ENCODE measurements around the gene ANAPC1. TPM values are rescaled to one million over a fixed set of nuclear protein-coding genes. Genes with fewer than 3 reads are reported as not detected.
A peak's percentile ranks its signal among the peaks of the same experiment; 100 is the strongest.
"Not testable (repeated sequence)": the region's sequence is repeated elsewhere in the genome, so short reads cannot be mapped to it uniquely, and the experiment has no call there.

Gene ANAPC1
- total RNA-seq, 2 donors from 2014 or later, result 74.5 to 79.9 TPM

GRCh38 chr2:111812970-111813622 is 70.9 kb downstream of the ANAPC1 start:
- H3K9ac ChIP-seq (ENCODE audit: extremely low read depth, low read length, poor library complexity, severe bottlenecking); H3K4me1 ChIP-seq (ENCODE audit: control insufficient read depth, insufficient read depth, low read length); H3K27me3 ChIP-seq (ENCODE audit: control insufficient read depth, insufficient read depth, low read length, poor library complexity, severe bottlenecking); H3K9me3 Mint-ChIP-seq; H3K4me3 ChIP-seq (ENCODE audit: low read length); H3K9me3 ChIP-seq (ENCODE audit: control insufficient read depth, low read length); H3K36me3 ChIP-seq (ENCODE audit: control insufficient read depth, insufficient read depth, low read length); H3K27ac ChIP-seq (ENCODE audit: low read depth, low read length); H3K27ac Mint-ChIP-seq; DNase-seq; H3K36me3 Mint-ChIP-seq (ENCODE audit: low read depth); H3K4me3 Mint-ChIP-seq; H3K27me3 Mint-ChIP-seq (ENCODE audit: insufficient read depth); H3K4me1 Mint-ChIP-seq: not testable (repeated sequence)
- TF ChIP-seq CTCF (conservative IDR thresholded peaks at IDR 0.05), result peak; percentile 54
- 100% methylated on average over 1 of the region's 7 CpGs; no CpG with 5 or more reads in 1 of the 2 experiments for WGBS, 2 experiments (ENCODE audit: insufficient coverage in 1 of 2, insufficient read length in 1 of 2)

GRCh38 chr2:111790633-111791032 is 93.4 kb downstream of the ANAPC1 start:
- H3K4me3 ChIP-seq (ENCODE audit: low read length); H3K4me3 Mint-ChIP-seq; H3K4me1 Mint-ChIP-seq; H3K36me3 ChIP-seq (ENCODE audit: control insufficient read depth, insufficient read depth, low read length); H3K9ac ChIP-seq (ENCODE audit: extremely low read depth, low read length, poor library complexity, severe bottlenecking); H3K27me3 ChIP-seq (ENCODE audit: control insufficient read depth, insufficient read depth, low read length, poor library complexity, severe bottlenecking); DNase-seq; H3K9me3 Mint-ChIP-seq; H3K27me3 Mint-ChIP-seq (ENCODE audit: insufficient read depth); H3K27ac ChIP-seq (ENCODE audit: low read depth, low read length); H3K27ac Mint-ChIP-seq; H3K4me1 ChIP-seq (ENCODE audit: control insufficient read depth, insufficient read depth, low read length); H3K9me3 ChIP-seq (ENCODE audit: control insufficient read depth, low read length): not testable (repeated sequence)
- H3K36me3 Mint-ChIP-seq (ENCODE audit: low read depth), result peaks cover 10% of the 10 kb centered on the region
- no CpG with 5 or more reads among the region's 1 CpG for WGBS, 2 experiments (ENCODE audit: insufficient coverage in 1 of 2, insufficient read length in 1 of 2)

GRCh38 chr2:111784081-111784480 is 99.9 kb downstream of the ANAPC1 start:
- DNase-seq; H3K27me3 ChIP-seq (ENCODE audit: control insufficient read depth, insufficient read depth, low read length, poor library complexity, severe bottlenecking); H3K4me1 Mint-ChIP-seq; H3K9ac ChIP-seq (ENCODE audit: extremely low read depth, low read length, poor library complexity, severe bottlenecking); H3K9me3 ChIP-seq (ENCODE audit: control insufficient read depth, low read length); H3K4me3 Mint-ChIP-seq; H3K27ac ChIP-seq (ENCODE audit: low read depth, low read length); H3K27me3 Mint-ChIP-seq (ENCODE audit: insufficient read depth); H3K36me3 ChIP-seq (ENCODE audit: control insufficient read depth, insufficient read depth, low read length); H3K9me3 Mint-ChIP-seq; H3K4me1 ChIP-seq (ENCODE audit: control insufficient read depth, insufficient read depth, low read length); H3K36me3 Mint-ChIP-seq (ENCODE audit: low read depth); H3K27ac Mint-ChIP-seq; H3K4me3 ChIP-seq (ENCODE audit: low read length): not testable (repeated sequence)
- 94% methylated on average over 3 of the region's 3 CpGs; no CpG with 5 or more reads in 1 of the 2 experiments for WGBS, 2 experiments (ENCODE audit: insufficient coverage in 1 of 2, insufficient read length in 1 of 2)

GRCh38 chr2:111782195-111782594 is 101.8 kb downstream of the ANAPC1 start:
- not testable (repeated sequence) for H3K27ac Mint-ChIP-seq; DNase-seq; H3K4me1 Mint-ChIP-seq; H3K9ac ChIP-seq (ENCODE audit: extremely low read depth, low read length, poor library complexity, severe bottlenecking); H3K9me3 ChIP-seq (ENCODE audit: control insufficient read depth, low read length); H3K4me3 ChIP-seq (ENCODE audit: low read length); H3K27me3 ChIP-seq (ENCODE audit: control insufficient read depth, insufficient read depth, low read length, poor library complexity, severe bottlenecking); H3K27me3 Mint-ChIP-seq (ENCODE audit: insufficient read depth); H3K36me3 ChIP-seq (ENCODE audit: control insufficient read depth, insufficient read depth, low read length); H3K4me1 ChIP-seq (ENCODE audit: control insufficient read depth, insufficient read depth, low read length); H3K36me3 Mint-ChIP-seq (ENCODE audit: low read depth); H3K27ac ChIP-seq (ENCODE audit: low read depth, low read length); H3K4me3 Mint-ChIP-seq; H3K9me3 Mint-ChIP-seq
- no CpG with 5 or more reads among the region's 6 CpGs for WGBS, 2 experiments (ENCODE audit: insufficient coverage in 1 of 2, insufficient read length in 1 of 2)

- not testable (repeated sequence) for H3K9ac ChIP-seq (ENCODE audit: extremely low read depth, low read length, poor library complexity, severe bottlenecking); H3K27me3 Mint-ChIP-seq (ENCODE audit: insufficient read depth); H3K4me1 ChIP-seq (ENCODE audit: control insufficient read depth, insufficient read depth, low read length); H3K27ac ChIP-seq (ENCODE audit: low read depth, low read length); H3K36me3 Mint-ChIP-seq (ENCODE audit: low read depth); H3K9me3 Mint-ChIP-seq; H3K27ac Mint-ChIP-seq; H3K9me3 ChIP-seq (ENCODE audit: control insufficient read depth, low read length); DNase-seq; H3K27me3 ChIP-seq (ENCODE audit: control insufficient read depth, insufficient read depth, low read length, poor library complexity, severe bottlenecking); H3K36me3 ChIP-seq (ENCODE audit: control insufficient read depth, insufficient read depth, low read length); H3K4me3 Mint-ChIP-seq; H3K4me1 Mint-ChIP-seq; H3K4me3 ChIP-seq (ENCODE audit: low read length)
- 93% methylated on average over 3 of the region's 9 CpGs; no CpG with 5 or more reads in 1 of the 2 experiments for WGBS, 2 experiments (ENCODE audit: insufficient coverage in 1 of 2, insufficient read length in 1 of 2)
These were observed 102.4 kb downstream of the ANAPC1 start for GRCh38 chr2:111781443-111782094.

- WGBS, 2 experiments (ENCODE audit: insufficient coverage in 1 of 2, insufficient read length in 1 of 2), result 97% methylated on average over 4 of the region's 4 CpGs; no CpG with 5 or more reads in 1 of the 2 experiments
- H3K27me3 ChIP-seq (ENCODE audit: control insufficient read depth, insufficient read depth, low read length, poor library complexity, severe bottlenecking); H3K9ac ChIP-seq (ENCODE audit: extremely low read depth, low read length, poor library complexity, severe bottlenecking); H3K4me1 Mint-ChIP-seq; H3K27ac Mint-ChIP-seq; H3K36me3 Mint-ChIP-seq (ENCODE audit: low read depth); H3K4me1 ChIP-seq (ENCODE audit: control insufficient read depth, insufficient read depth, low read length); H3K4me3 Mint-ChIP-seq; DNase-seq; H3K4me3 ChIP-seq (ENCODE audit: low read length); H3K27me3 Mint-ChIP-seq (ENCODE audit: insufficient read depth); H3K9me3 ChIP-seq (ENCODE audit: control insufficient read depth, low read length); H3K9me3 Mint-ChIP-seq; H3K27ac ChIP-seq (ENCODE audit: low read depth, low read length); H3K36me3 ChIP-seq (ENCODE audit: control insufficient read depth, insufficient read depth, low read length): not testable (repeated sequence)
These were observed 106.8 kb downstream of the ANAPC1 start for GRCh38 chr2:111777155-111777554.

Data from endodermal cell (in vitro differentiated cells).